Endothelial cell of umbilical vein (primary cell): ENCODE results near the gene PTGES2. TPM values are rescaled to one million over a fixed set of nuclear protein-coding genes. Genes with fewer than 3 reads are reported as not detected.
"Not testable (repeated sequence)": the region's sequence is repeated elsewhere in the genome, so short reads cannot be mapped to it uniquely, and the experiment has no call there.

ENCODE experiments used
- BruUV-seq: library from RNA; stranded (reverse); fragments of 400-500 nt; replicated peaks from 2 replicates; lab custom pipeline; 2021; lab: Mats Ljungman, UMichigan
- CTCF ChIA-PET: fragments of 300-600, 350-600 bp; sonication (Branson Sonifier 250); formaldehyde crosslinking; loops from one replicate; lab custom pipeline; 2021; ENCODE audit warnings: antibody characterized with exemption, inconsistent platforms; lab: Charles Lee
- POLR2A ChIA-PET: fragments of 300-600, 350-600 bp; sonication (Branson Sonifier 250); formaldehyde crosslinking; loops from one replicate; lab custom pipeline; 2021; ENCODE audit warnings: antibody characterized with exemption, inconsistent platforms; lab: Charles Lee
- DNase-seq: peaks from one replicate; pipeline ENCODE4 v3.0.0-alpha.2; 2011; ENCODE audit warnings: low read depth, low spot score
- FAIRE-seq: peaks from 2 replicates; lab custom pipeline; 2011; peaks lifted over from hg19 to GRCh38; lab: Jason Lieb, UNC
- H2AFZ ChIP-seq: 2 replicates; pipeline ENCODE4 v1.6.0; 2012; ENCODE audit warnings: low read depth, low read length, control low read depth, inconsistent platforms
- H3K27ac ChIP-seq: 2 replicates; pipeline ENCODE4 v1.5.1; 2011; ENCODE audit warnings: low read depth, mild to moderate bottlenecking, control low read depth, low read length, moderate library complexity; ENCODE audit not compliant: insufficient read depth
- H3K27me3 ChIP-seq, 2 experiments: 2 replicates each; pipeline versions ENCODE4 v1.6.0 to v1.6.1; 2011; ENCODE audit warnings: low read length in 2 of 2, mixed read lengths in 1 of 2; ENCODE audit not compliant: control insufficient read depth in 2 of 2, insufficient read depth in 2 of 2
- H3K36me3 ChIP-seq, 2 experiments: 2 replicates in 1 of 2; 3 replicates in 1 of 2; pipeline ENCODE4 v1.5.1; 2011; ENCODE audit warnings: low read length in 2 of 2, mild to moderate bottlenecking in 1 of 2, moderate library complexity in 1 of 2; ENCODE audit not compliant: control insufficient read depth in 2 of 2, insufficient read depth in 2 of 2; ENCODE audit errors: extremely low read depth in 1 of 2
- H3K4me1 ChIP-seq: 3 replicates; pipeline ENCODE4 v1.5.1; 2011; ENCODE audit warnings: mild to moderate bottlenecking, low read length; ENCODE audit not compliant: control insufficient read depth, insufficient read depth; ENCODE audit errors: extremely low read depth
- H3K4me2 ChIP-seq: 2 replicates; pipeline ENCODE4 v1.6.1; 2011; ENCODE audit warnings: low read length, control low read depth, mixed read lengths; ENCODE audit not compliant: insufficient read depth
- H3K4me3 ChIP-seq, 3 experiments: fragments of 200-600 bp in 1 of 3; sonication (generic), shearing (Covaris generic) in 1 of 3; replicated peaks in 1 of 3; 2 replicates each; pipeline ENCODE4 v1.5.1; 2011 to 2016; ENCODE audit warnings: control low read depth in 3 of 3, low read length in 3 of 3, mild to moderate bottlenecking in 2 of 3, inconsistent platforms in 1 of 3, low read depth in 1 of 3, moderate library complexity in 1 of 3; ENCODE audit not compliant: insufficient read depth in 1 of 3
- H3K79me2 ChIP-seq: 2 replicates; pipeline ENCODE4 v1.6.0; 2012; ENCODE audit warnings: low read length, inconsistent platforms; ENCODE audit not compliant: control insufficient read depth, insufficient read depth
- H3K9ac ChIP-seq: replicated peaks from 2 replicates; pipeline ENCODE3; 2011; ENCODE audit warnings: low read length, control low read depth; ENCODE audit not compliant: insufficient read depth; ENCODE audit errors: extremely low read depth
- H3K9me1 ChIP-seq: replicated peaks from 3 replicates; pipeline ENCODE4 v1.6.0; 2011; ENCODE audit warnings: mild to moderate bottlenecking, low read length; ENCODE audit not compliant: control insufficient read depth, insufficient read depth; ENCODE audit errors: extremely low read depth
- H3K9me3 ChIP-seq: replicated peaks from 2 replicates; pipeline ENCODE4 v1.5.1; 2012; ENCODE audit warnings: low read length, inconsistent platforms; ENCODE audit not compliant: control insufficient read depth, insufficient read depth
- H4K20me1 ChIP-seq: replicated peaks from 2 replicates; pipeline ENCODE3; 2011; ENCODE audit warnings: mild to moderate bottlenecking, low read length; ENCODE audit not compliant: control insufficient read depth, insufficient read depth; ENCODE audit errors: extremely low read depth
- EZH2 ChIP-seq: IDR thresholded peaks from 2 replicates; pipeline ENCODE4 v1.6.1; 2012; ENCODE audit warnings: borderline replicate concordance, low read depth, mild to moderate bottlenecking, moderate library complexity, low read length, inconsistent platforms; ENCODE audit not compliant: severe bottlenecking
- FOS ChIP-seq: IDR thresholded peaks from 2 replicates; pipeline ENCODE4 v1.6.1; 2011; ENCODE audit warnings: mild to moderate bottlenecking, low read length, moderate library complexity, borderline replicate concordance; ENCODE audit not compliant: insufficient read depth
- GATA2 ChIP-seq: IDR thresholded peaks from 2 replicates; pipeline ENCODE4 v1.7.0; 2011; ENCODE audit warnings: low read depth, mild to moderate bottlenecking, moderate library complexity, mixed read lengths, low read length; ENCODE audit not compliant: insufficient read length, insufficient read depth
- JUN ChIP-seq: IDR thresholded peaks from 2 replicates; pipeline ENCODE4 v1.6.1; 2011; ENCODE audit warnings: borderline replicate concordance, low read depth; ENCODE audit not compliant: insufficient read length, insufficient read depth
- MYC ChIP-seq: IDR thresholded peaks from one replicate; pipeline ENCODE4 v1.6.1; 2011; ENCODE audit warnings: mild to moderate bottlenecking, low read depth, low read length
- POLR2A ChIP-seq: IDR thresholded peaks from 2 replicates; pipeline ENCODE4 v1.6.1; 2012; ENCODE audit warnings: low read depth, mild to moderate bottlenecking, control low read depth, low read length
- POLR2AphosphoS5 ChIP-seq: IDR thresholded peaks from 2 replicates; pipeline ENCODE4 v1.6.1; 2012; ENCODE audit warnings: low read depth, mild to moderate bottlenecking, control low read depth, low read length, moderate library complexity; ENCODE audit not compliant: insufficient read depth
- dilution Hi-C: fragments of 300-500 bp; cut with MboI; formaldehyde crosslinking; loops from one replicate; pipeline ENCODE4 v1.15.0; 2019; ENCODE audit warnings: low sequenced_read_pairs; ENCODE audit not compliant: extremely low pct_ligation_motif_present
- intact Hi-C: fragments of 100-400 bp; cut with micrococcal nuclease; formaldehyde crosslinking; loops from one replicate; pipeline ENCODE4 v1.10.0; 2022
- polyA plus RNA-seq, 4 experiments: library from polyadenylated mRNA; depleted of rRNA in 3 of 4; stranded (reverse) in 3 of 4; unstranded in 1 of 4; fragments of >200 nt; gene quantifications; 2 replicates each; pipeline versions ENCODE4 v1.2.1 to v1.2.3, GENCODE V29; 2011 to 2012; ENCODE audit warnings: missing spikeins in 1 of 4
- total RNA-seq: library from RNA; stranded (reverse); gene quantifications from 2 replicates; pipeline ENCODE4 v1.2.3, GENCODE V29; 2021
- TF ChIP-seq, protein P1 (sequence below): IDR thresholded peaks from 2 replicates; pipeline ENCODE4 v1.6.1; 2011; ENCODE audit not compliant: insufficient read depth, insufficient read length
- TF ChIP-seq, protein P2 (sequence below), 2 donors: IDR thresholded peaks; 1 replicate in 1 of 2; 2 replicates in 1 of 2; pipeline ENCODE4 v1.5.1; 2011; ENCODE audit warnings: low read length in 2 of 2, mild to moderate bottlenecking in 2 of 2, moderate library complexity in 2 of 2, control low read depth in 1 of 2, inconsistent platforms in 1 of 2, low read depth in 1 of 2; ENCODE audit not compliant: insufficient read depth in 1 of 2; ENCODE audit errors: extremely low read depth in 1 of 2

Gene PTGES2
- total and polyA plus RNA-seq, 2 donors (not counting 3 experiments of a cell fraction or from before 2014, with no cell fraction given) = 64.2 to 69.9 TPM

DNA sequence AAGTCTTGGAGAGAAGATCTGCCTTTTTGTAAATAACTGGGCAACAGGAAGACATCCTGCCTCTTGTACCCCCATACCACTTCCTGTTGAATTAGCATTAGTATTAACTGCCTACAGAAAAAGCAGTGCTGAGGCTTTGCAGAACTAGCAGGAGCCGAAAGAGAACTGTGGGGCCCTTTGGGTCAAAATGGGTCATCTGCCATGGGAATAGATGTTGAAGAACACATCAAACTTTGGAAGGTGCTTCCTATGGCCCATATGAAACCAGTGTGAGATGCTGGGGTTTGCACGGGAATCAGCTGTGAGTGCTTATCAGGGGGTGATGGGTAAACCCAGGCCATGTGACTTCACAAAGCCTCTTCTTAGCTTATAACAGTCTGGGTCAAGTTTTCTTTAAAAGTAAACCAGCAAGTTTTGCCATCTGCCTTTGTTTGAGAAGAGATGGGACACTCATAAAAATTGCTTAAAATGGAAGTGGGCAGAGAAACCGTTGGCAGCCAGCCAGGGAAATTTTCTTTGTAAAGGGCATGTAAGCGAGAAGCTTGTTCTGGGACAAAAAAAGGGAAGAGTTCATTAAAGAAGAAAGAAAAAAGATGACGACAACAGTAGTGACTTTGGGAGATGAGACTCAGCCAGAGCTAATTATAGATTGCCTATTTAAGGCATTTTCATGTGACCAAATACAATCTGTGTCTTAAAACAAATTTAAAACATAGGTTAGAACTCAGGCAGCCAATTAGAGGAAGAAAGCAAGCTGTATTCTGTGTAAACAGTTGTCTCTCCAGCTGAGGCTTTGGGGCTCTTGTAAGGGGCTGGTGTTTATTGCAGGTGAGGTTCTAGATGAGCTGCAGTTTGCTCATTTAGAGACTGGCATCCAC, 55.1 kb downstream of the PTGES2 start:
- ChIA-PET CTCF (interaction anchor here (0.5 to 2.5 kb wide), 8 partner anchors 9 to 129 kb away, joined by 3 to 16 read pairs (median 5); no protein-coding TSS in a partner anchor), POLR2A (interaction anchor here (0.6 to 1.1 kb wide), 4 partner anchors 11 to 133 kb away, joined by 3 to 8 read pairs (median 3); no protein-coding TSS in a partner anchor)
- peak; percentile 60 for FAIRE-seq
- TF ChIP-seq, protein P1, sequence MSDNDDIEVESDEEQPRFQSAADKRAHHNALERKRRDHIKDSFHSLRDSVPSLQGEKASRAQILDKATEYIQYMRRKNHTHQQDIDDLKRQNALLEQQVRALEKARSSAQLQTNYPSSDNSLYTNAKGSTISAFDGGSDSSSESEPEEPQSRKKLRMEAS = no peak
- TF ChIP-seq MYC = no peak
- TF ChIP-seq EZH2 = no peak
- no peak for TF ChIP-seq POLR2AphosphoS5
- TF ChIP-seq JUN = no peak
- TF ChIP-seq FOS = no peak
- TF ChIP-seq, protein P2, sequence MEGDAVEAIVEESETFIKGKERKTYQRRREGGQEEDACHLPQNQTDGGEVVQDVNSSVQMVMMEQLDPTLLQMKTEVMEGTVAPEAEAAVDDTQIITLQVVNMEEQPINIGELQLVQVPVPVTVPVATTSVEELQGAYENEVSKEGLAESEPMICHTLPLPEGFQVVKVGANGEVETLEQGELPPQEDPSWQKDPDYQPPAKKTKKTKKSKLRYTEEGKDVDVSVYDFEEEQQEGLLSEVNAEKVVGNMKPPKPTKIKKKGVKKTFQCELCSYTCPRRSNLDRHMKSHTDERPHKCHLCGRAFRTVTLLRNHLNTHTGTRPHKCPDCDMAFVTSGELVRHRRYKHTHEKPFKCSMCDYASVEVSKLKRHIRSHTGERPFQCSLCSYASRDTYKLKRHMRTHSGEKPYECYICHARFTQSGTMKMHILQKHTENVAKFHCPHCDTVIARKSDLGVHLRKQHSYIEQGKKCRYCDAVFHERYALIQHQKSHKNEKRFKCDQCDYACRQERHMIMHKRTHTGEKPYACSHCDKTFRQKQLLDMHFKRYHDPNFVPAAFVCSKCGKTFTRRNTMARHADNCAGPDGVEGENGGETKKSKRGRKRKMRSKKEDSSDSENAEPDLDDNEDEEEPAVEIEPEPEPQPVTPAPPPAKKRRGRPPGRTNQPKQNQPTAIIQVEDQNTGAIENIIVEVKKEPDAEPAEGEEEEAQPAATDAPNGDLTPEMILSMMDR (IDR thresholded peaks at IDR 0.05; ENCODE audit: extremely low read depth in 1 of 2, insufficient read depth in 1 of 2, low read depth in 1 of 2, low read length in 2 of 2) = no peak
- no peak for TF ChIP-seq POLR2A
- no peak for TF ChIP-seq GATA2
- peaks cover 56% of the 10 kb centered on the region for H3K79me2 ChIP-seq
- no peaks in the 10 kb centered on the region for H3K9me3 ChIP-seq
- H3K9ac ChIP-seq = peak overlapping the region; percentile 45
- peaks cover 20% of the 10 kb centered on the region for H3K4me1 ChIP-seq
- no peaks in the 10 kb centered on the region for H4K20me1 ChIP-seq
- H3K4me2 ChIP-seq = peak overlapping the region; percentile 60
- no TSS peak for BruUV-seq
- no peak overlapping the region for H3K4me3 ChIP-seq
- no peaks in the 10 kb centered on the region for H3K36me3 ChIP-seq
- dilution Hi-C loops (no loop called here), intact Hi-C loops (loop anchor here (1.0 kb wide), 1 partner anchor 12 kb away; no protein-coding TSS in a partner anchor)
- no peaks in the 10 kb centered on the region for H3K9me1 ChIP-seq
- peak overlapping the region; percentile 27 for H3K27ac ChIP-seq
- DNase-seq = peak; percentile 83
- H3K27me3 ChIP-seq = no peaks in the 10 kb centered on the region
- H2AFZ ChIP-seq = peak overlapping the region; percentile 16

DNA sequence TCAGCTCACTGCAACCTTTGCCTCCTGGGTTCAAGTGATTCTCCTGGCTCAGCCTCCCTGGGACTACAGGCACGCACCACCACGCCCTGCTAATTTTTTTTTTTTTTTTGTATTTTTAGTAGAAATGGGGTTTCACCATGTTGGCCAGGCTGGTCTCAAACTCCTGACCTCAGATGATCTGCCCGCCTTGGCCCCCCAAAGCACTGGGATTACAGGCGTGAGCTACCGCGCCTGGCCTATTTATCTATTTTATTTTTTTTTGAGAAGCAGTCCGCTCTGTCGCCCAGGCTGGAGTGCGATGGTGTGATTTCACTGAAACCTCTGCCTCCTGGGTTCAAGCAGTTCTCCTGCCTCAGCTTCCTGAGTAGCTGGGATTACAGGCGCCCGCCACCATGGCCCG, 56.1 kb downstream of the PTGES2 start:
- dilution Hi-C loops, H3K27ac ChIP-seq, H3K9me1 ChIP-seq, H3K27me3 ChIP-seq, H3K9ac ChIP-seq, DNase-seq, H3K36me3 ChIP-seq, intact Hi-C loops, H2AFZ ChIP-seq, BruUV-seq, H3K9me3 ChIP-seq, H3K4me3 ChIP-seq, H4K20me1 ChIP-seq, H3K4me2 ChIP-seq: not testable (repeated sequence)
- ChIA-PET CTCF (interaction anchor here (1.5 to 2.5 kb wide), 3 partner anchors 12 to 128 kb away, joined by 6 to 16 read pairs (median 10); no protein-coding TSS in a partner anchor), POLR2A (interaction anchor here (0.6 to 1.1 kb wide), 2 partner anchors 23 to 27 kb away, joined by 3 read pairs; no protein-coding TSS in a partner anchor)
- FAIRE-seq = peak; percentile 55
- H3K4me1 ChIP-seq = peaks cover 25% of the 10 kb centered on the region
- peaks cover 52% of the 10 kb centered on the region for H3K79me2 ChIP-seq
